GM19455 (cell line): ENCODE results near the gene TMEM184B.

Experiments used
- ATAC-seq: cut with Tn5 transposase; IDR thresholded peaks from one replicate; pipeline ENCODE4 v1.9.1; 2021; ENCODE audit not compliant: unreplicated experiment

The TMEM184B gene

DNA sequence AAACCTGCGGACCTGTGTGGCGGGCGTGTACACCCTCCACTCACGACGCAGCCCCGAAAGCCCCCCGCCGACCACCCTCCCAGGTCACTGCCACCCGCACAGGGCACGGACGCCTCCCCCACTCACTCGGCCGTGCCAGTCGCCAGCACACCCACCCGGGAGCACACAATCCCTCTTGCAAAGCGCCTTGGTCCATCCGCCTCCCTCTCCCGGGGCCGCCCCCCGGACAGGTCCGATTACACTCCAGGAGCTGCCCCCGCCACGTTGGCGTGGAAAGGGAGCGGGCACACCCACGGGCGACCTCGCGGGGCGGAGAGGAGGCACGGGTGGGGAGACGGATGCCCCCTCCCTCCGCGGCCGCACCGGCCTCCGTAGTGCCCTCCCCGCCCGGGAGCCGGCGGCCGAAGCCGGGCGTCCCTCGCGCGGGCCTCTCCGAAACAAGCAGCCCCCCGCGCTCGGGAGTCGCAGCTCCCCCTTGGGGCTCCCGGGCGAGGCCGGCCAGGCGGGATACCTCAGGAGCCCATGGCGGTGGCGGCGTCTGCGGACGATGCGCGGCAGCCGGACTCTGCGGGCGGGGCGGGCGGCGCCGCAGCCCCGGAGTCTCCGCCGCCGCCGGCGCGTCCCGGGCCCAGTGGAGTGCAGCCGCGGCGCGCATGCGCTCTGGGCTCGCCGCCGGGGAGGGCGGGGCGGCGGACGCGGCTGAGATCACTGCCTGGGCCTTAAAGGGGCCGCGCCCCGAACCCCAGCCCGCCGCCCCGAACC, at the start of gene TMEM184B:
TMEM184B (minus strand) TSS at position 638 of the 762 bp plus-strand sequence. CDS start 25,049 bp downstream, outside the sequence.
- peak; percentile 68 for ATAC-seq

DNA sequence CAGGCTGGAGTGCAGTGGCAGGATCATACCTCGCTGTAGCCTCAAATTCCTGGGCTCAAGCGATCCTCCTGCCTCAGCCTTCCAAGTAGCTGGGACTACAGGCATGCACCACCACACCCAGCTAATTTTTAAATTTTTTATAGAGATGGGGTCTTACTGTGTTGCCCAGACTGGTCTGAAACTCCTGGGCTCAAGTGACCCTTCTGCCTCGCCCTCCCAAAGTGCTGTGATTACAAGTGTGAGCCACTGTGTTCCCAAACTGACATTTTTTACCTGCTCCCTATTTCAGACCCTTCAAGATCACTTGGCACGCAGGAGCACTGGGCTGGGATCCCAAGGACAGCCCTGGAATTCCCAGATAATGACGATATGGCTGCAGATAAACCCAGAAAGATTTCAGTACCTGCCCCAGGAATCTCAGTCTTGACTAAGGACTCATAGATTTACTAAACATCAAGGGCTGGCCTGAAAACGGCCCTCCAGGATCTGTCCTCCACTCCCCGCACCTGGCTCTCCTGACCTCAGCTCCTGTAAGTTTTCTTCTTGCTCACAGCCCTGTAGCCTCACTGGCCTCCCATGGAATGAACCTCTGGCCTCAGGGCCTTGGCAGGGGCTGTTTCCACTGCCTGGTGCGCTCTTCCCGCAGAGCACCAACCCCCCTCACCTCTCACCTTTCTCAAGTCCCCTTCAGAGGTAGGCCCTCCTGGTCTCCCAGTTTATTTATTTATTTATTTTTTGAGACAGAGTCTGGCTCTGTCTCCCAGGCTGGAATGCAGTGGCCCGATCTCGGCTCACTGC, 48.0 kb upstream of the TMEM184B start:
- no peak for ATAC-seq

DNA sequence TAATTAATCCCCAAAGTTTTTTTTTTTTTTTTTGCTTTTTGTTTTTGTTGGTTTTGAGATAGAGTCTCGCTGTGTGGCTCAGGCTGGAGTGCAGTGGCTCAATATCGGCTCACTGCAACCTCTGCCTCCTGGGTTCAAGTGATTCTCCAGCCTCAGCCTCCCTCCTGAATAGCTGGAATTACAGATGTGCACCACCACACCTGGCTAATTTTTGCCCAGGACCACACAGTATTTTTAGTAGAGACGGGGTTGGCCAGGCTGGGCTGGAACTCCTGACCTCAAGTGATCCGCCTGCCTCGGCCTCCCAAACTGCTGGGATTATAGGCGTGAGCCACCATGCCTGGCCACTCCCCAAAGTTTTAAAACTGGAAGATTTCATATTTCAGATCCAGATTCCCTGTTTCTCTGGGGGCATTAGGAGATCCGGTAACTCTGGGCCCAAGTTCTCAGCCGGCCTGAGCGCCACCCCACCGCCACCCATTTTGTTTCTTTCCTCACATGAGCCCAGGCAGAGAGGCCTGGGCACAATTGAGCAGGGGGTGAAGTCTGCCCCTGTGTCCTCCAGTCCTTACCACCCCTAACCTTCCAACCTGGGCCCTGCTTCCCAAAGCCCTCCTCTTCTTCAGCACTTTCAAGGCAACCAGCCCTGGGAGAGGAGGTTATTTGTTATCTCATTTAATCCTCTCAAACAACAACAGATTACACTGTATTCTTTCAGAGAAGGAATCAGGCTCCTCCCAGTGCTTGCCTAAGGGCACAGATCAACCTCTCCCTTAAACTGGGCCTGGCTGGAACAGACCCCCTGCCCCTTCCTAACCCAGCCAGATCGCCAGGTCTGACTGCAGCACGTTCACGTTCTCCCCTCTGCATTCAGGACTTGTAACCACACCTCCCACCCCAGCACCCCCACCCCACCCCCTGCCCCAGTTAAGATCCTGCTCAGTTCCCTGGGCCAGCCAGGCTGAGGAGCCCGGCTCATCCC, 46.3 kb upstream of the TMEM184B start:
- no peak for ATAC-seq

DNA sequence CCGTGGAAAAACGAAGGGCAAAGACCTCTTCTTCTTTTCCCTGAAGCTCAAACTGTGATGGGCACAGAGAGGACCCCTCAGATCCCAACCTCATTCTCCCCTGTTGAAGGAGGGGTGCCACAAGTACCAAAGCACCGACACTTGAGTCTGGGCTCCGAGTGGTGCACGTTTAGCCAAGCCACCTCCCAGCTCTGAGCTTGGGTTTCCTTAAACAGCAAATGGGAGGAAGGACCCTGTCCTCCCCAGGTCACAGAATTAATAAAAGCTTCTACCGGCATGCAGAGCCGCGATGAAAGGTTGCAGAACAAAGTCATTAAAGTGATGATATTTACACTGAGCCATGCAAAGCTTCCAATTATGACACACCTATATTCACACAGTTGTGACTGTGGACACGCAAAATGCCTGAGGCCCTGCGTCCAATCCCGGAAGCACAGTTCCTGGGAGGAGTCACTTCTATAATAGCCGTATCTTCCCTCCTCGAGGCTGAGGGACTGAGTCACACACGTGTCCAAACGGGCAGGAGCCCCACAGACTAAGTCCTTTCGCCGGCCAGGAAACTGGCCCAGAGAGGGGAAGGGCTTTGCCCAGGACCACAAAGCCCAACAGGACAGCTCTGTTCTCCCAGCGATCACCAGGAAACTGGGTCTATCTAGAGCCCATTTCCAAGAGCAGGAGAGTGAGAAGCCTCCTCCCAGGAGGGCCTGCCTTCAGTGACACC, 45.3 kb upstream of the TMEM184B start:
- no peak for ATAC-seq

DNA sequence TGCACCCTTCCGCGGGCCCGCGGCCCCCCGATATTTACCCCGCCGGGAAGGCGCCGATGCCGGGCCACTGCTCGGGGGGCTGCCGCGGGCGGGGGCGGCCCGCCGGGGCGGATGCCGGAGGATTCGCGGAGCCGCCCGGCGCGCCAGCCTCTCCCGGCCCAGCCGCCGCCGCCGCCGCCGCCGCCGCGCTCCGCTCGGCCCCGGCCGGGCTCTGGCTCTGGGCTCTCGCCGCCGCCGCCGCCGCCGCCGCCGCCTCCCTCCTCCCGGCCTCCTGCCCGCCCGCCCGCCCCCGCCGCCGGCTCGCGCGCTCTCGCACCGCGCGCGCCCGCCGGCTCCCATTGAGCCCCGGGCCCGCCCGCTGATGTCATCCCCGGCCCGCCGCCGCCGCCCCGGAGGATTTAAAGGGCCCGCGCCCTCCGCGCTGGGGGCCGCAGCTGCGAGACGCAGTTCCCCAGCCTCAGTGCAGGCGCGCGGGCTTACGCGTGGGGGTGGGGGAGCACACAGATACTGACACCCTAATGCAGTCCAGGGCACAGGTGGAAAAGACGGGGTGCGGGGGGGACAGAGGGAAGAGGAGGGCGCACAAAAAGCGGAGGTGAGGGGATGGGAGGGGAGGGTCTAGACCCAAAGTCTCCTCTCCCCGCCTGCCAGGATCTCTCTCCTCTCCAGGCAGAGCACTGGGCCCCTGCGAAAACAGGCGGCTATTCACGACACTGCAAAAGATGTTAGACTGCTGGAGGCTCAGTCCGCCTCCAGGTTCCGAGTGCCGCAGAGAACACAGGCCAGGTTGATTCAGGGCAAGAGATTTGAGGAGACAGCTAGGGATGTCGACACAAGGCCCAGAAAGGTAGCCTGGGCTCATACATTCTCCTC, 44.5 kb upstream of the TMEM184B start, which contains the start of gene CSNK1E:
CSNK1E (minus strand) TSS at position 312 of the 873 bp plus-strand sequence. CDS start 3,276 bp downstream, outside the sequence.
- no peak for ATAC-seq

DNA sequence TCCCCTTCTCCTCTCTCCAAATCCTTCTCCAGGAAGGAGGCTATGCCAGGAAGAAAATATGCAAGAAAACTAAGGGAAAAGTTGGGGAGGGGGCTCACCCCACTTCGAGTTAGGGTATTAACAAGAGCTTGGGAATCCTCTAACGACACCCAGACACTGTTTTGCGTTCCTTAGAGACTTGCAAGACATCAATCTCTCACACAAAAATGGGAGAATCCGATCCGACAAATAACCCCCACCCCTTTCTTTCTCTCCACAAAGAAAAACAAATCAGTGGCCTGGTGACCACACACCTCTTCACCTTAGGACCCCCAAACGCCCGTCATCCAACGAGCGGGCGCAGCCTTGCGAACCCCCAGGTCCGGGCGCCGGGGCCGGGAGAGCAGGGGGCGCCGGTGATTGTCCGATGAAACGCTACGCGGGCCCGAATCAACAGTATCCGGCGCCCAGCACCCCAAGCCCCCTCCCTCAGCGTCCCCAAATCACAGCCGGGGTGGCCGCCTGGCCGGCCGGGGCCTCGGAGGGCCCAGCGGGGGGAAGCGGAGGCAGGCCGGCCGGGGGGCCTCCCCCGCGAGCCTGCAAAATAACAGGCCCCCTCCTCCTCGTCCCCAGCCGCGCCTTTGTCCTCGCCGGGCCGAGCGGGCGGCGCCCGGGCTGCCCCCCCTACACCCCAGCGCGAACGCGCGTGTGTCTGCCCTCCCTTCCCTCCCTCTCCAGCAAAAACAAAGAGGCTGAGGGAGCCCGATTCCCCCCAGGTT, 43.7 kb upstream of the TMEM184B start:
- no peak for ATAC-seq

DNA sequence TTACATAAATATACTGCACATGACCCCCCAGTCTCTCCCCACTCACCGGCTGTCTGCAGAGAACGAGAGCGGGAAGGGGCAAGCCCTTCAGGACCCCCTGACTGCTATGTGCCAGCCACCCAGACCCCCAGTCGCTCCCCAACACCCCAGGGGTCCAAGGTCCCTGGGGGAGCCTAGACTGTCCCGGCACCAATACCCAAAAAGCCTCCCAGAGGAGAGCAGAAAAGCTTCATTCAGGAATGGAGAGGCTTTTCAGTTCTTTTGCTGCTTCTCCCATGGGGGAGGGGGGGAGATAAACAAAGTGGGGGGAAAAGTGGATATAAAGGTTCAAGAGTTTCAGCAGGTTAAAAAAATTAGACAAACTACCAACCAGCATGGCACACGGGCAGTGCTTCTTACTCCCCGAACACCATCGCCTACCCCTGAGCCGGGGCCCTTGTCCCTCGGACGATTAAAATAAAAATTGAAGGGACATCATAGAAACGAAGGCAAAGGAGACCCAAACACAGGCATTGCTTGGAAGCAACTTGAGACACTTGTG, 43.1 kb upstream of the TMEM184B start:
- ATAC-seq = no peak

DNA sequence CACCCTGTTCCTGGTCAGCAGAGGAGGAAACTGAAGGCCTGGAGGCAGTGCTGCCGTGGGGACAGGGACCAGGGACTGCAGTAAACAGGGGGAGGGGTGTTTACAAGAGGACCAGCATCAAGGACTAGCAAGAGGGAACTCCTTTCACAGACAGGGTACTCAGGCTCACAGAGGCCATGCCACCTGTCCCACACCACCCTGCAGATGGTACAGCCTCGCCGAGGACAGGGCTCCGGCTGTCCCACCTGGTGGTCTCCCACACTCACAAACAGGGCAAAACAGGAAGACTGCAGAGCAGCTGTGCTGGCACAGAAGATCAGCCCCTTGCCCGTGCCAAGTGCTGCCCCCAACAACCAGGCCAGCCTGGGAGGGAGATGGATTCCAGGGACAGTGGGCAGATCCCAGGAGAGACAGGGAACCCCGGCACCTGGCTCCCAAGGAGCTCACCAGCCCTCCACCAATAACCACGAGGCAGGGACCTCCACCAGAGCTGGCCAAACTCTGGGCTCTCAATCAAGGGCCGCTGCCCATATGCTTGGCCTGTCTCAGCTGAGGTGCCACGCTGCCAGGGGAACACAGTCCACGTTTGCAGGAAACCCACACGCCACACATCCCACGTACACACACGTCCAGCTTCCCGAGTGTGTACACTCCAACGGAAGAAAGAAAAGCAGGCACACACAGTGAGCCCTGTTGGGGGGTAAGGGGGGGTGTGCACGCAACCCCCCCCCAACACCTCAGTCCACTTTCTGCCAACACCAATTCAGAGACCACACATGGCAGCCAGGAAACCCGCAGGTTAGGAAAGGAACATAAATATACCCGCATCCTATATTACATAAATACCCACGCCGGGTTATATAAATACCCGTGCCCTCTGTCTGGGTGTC, 42.4 kb upstream of the TMEM184B start:
- no peak for ATAC-seq

DNA sequence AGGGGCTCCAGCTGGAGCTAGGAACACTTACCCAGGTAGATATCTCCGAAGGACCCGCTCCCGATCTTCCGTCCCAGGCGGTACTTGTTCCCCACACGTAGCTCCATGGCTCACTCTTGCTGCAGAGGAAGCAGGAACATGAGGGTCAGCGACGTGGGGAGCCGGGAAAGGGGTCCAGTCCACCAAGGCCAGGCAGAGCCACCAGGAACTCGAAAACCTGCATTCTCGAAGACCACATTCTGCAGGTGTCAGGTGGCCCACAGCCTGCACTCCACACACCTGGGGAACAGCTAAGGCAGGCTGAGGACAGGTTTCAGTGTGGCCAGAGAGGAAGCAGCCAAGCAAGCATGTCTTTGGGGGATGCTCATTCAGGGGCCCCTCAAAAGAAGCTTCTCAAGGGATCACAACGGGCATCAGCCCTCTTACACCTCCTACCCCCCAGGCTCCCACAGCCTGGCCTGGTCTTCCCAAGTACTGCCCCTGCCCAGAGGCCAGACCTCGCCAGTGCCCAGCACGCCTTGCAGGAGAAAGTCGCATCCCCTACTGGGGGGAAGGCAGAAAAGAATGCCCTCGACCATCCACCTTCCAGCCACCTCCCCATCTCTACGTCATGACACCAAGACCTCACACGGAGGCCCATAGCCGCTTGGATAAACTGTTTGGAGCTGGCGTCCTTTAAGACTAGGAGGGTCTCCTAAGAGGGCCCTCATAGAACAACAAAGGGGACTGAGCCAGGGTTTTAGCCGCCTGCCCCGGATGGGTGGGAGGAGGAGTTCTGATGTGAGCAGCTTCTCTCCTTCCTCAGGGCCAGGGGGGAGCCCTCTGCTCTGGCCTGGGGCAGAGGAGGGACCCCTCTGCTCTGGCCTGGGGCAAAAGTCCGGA, 41.5 kb upstream of the TMEM184B start:
- no peak for ATAC-seq

DNA sequence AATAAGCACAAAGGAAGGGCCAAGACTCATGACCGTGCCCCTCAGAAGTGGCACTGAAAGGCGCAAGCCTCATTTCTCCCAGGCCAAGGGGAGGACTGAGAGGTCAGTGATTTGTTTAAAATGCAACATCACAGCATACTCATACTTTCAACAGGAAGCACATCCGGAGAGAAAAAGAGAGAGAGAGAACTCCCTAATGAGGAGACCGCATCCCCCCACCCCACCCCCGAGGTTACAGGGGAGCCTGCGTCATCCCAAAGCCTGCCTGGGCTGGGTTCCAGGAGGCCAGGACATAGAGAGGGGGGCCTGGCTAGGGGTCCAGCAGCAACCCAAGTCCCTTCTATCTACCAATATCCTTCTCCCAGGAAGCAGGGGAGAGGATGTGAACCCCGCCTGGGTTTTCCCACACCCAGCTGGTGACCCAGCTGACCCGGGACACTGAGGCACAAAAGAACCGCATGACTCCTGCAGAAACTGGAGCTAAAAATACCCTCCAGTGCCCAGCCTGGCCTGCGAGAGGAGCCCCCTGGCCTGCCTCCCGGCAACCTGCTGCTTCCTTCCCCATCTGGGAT, 40.7 kb upstream of the TMEM184B start:
- no peak for ATAC-seq

DNA sequence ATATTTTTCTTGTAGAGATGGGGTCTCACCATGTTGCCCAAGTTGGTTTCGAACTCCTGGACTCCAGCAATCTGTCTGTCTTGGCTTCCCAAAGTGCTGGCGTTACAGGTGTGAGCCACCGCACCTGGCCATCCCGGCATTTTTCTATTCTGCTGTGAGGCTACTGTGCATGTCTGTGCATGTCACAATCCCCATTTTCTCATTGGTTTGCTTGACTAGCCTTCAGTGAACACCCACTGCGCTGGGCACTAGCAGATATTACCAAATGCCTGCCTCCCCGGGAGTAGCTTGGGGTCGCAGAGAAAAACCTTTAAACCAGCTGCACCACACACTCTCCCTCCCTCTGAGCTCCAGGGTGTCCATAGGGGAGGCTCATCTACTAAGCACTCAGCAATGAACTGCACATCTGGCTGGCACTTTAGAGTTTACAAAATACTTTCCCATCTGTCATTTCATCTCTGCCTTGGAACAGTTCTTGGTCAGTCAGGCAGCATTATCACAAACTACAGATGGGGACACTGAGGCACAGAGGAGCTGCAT, 39.5 kb upstream of the TMEM184B start:
- no peak for ATAC-seq

DNA sequence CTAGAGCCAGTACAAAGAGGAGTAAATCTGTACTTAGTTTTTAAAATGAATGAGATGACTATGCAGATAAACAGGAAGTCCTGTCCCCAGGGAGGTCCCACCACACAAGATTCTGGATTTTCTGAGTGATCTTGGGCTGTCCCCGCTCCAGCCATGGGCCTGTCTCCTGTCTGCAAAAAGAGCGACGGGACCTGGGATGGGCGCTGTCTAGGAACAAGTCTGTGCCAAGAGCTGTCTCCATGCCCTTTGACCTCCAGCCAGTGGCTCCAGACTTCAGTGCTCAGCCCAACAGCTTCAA, 38.5 kb upstream of the TMEM184B start:
- no peak for ATAC-seq

DNA sequence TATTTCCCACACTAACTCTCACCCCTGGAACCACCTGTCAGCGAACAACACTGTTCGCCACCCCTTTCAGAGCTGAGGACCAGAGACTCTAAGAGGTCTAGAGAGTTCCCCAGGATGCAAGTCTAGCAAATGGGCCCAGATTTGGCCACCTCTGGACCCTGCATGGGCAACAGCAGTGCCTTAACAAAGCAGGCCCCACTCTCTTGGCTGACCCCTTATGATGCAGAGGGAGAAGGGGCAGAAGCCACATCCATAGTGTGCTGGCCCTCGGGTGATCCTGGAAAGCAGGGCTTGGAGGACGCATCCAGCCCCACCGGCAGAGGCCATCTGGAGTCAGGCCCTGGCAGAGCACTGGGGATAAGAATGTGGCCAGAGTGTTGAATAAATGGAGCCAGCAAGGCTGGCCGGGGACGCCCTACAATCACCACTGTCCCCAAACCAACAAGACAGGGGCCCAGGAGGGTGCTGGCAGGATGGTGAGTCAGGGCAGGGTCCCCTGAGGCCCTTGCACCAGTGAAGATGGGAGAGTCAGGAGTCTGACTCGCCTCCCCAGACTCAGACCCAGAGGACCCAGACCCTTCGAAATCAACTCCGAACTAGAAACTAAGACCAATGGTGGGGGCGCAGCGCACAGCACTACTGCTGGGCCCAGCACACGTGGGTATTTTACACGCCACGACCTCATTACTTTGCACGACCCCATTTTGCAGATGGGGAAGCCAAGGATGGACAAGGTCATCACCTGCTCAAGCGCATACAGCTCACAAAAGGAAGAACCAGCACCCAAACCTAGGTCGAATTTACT, 37.9 kb upstream of the TMEM184B start:
- no peak for ATAC-seq

DNA sequence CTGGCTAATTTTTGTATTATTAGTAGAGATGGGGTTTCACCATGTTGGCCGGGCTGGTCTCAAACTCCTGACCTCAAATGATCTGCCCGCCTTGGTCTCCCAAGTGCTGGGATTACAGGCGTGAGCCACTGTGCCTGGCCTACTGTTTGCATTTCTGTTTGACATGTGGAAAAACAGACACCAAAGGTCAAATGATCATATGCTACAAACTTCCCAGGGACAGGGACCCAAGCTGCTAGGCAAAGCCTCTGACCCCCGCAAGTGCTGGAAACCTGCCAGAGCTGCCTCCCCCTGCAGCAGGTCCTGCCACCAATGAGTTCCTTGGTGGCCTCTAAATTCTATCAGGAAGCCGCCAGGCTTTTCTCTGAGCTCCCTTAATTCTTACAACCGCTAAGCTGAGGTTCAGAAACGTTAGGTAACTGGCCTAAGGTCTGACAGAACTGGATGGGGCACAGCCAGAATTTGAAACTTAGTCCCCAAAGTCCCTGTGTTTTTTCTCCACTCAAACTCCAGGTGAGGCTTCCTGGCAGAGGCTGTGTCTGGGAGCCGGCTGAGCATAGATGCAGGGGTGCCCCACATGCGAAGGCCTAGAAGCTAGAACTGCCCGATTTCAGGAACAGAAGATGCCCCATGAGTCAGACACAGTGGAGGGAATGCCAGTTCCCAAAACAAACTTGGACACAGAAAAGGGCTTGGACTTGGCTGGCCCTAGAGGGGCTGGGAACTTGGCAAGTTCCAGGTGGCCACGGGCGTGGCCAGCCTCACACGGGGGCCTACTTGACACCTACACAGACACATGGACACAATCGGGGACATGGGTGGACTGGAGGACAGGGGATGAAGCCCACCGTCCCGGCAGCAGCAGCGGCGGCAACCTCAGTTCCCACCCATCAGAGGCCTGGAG, 37.1 kb upstream of the TMEM184B start:
- ATAC-seq = no peak
